Midbrain (tissue), 1 donor: ENCODE measurements around the gene SLC41A2.
"Not testable (repeated sequence)": the region's sequence is repeated elsewhere in the genome, so short reads cannot be mapped to it uniquely, and the experiment has no call there.

Experiments used
- DNase-seq: peaks from one replicate; lab custom pipeline; 2025; lab: John Stamatoyannopoulos, UW

Gene SLC41A2, protein sequence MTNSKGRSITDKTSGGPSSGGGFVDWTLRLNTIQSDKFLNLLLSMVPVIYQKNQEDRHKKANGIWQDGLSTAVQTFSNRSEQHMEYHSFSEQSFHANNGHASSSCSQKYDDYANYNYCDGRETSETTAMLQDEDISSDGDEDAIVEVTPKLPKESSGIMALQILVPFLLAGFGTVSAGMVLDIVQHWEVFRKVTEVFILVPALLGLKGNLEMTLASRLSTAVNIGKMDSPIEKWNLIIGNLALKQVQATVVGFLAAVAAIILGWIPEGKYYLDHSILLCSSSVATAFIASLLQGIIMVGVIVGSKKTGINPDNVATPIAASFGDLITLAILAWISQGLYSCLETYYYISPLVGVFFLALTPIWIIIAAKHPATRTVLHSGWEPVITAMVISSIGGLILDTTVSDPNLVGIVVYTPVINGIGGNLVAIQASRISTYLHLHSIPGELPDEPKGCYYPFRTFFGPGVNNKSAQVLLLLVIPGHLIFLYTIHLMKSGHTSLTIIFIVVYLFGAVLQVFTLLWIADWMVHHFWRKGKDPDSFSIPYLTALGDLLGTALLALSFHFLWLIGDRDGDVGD

DNA sequence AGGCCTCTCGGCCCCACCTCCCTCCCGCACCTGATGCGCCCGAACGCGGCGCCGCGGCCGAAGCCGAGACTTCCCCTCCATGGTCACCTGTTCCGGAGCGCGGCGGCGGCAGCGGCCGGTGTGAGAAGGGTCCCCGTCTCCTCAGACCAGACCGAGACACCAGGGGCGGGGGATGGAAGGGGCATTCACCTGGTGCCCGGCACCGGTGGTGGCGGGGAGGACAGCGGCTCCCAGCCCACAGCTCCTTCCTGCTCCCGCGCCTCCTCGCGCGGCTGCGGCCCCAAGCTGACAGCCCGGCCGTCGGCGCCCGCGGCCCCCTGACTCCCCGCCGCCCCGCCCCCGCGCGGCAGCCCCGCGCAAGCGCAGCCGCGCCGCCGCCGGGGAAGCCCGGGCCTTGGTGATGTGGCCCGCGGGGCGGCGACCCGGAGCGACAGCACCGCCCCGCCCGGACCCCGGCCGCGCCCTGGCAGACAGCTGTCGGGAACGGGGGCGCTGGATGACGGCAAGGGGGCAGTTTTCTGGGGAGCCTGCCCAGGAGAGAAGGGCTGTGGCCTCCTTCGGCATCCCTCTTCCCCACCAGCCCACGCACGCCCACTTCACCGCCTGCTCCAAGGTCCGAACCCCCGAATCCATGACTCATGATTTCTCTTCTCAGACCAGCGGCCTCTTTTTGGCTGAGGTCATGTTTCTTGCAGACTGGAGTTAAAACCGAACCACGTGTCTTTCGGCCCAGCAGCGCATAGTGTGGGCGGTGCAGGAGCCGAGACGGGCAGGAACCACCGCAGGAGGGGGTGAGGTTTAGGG, at the start of gene SLC41A2:
TSS of gene SLC41A2 (minus strand) at position 290 of the 804 bp plus-strand sequence. CDS start 29,763 bp downstream, outside the sequence.
- peak; percentile 67 for DNase-seq

DNA sequence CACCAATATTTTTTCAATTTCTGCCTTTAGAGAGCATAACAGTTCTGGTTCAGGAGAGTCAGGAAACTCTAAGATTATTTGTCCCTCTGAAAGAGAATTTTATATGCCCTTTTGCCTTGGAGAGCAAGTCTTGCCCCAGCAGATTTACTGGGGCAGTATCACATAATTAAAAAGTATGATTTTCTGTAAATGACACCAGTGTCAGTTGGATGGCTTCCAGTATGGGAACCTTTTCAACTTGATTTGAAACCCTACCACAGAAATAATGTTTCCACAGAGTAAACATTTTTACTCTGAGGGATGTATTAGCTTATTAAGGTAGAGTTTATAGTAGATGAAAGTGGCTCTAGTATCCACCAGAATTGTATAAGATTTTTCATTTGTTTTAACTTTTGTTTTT, 43.4 kb upstream of the SLC41A2 start:
- no peak for DNase-seq

DNA sequence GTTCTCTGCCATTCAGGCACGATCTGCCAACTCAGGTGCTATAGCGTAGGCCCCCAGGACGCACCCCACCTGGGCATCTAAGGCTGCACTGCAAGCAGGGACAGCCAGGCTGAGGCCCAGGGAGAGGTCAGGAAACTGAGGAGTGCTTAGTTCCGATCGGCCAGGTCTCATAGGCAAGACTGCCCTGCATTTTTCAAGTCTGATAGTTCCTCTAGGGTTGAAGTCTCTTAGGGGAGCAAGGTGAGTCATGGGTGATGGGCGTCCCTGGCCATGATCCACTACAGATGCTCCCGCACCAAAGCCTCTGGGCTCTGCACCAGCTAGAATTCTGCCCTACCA, 41.2 kb upstream of the SLC41A2 start:
- DNase-seq: no peak

DNA sequence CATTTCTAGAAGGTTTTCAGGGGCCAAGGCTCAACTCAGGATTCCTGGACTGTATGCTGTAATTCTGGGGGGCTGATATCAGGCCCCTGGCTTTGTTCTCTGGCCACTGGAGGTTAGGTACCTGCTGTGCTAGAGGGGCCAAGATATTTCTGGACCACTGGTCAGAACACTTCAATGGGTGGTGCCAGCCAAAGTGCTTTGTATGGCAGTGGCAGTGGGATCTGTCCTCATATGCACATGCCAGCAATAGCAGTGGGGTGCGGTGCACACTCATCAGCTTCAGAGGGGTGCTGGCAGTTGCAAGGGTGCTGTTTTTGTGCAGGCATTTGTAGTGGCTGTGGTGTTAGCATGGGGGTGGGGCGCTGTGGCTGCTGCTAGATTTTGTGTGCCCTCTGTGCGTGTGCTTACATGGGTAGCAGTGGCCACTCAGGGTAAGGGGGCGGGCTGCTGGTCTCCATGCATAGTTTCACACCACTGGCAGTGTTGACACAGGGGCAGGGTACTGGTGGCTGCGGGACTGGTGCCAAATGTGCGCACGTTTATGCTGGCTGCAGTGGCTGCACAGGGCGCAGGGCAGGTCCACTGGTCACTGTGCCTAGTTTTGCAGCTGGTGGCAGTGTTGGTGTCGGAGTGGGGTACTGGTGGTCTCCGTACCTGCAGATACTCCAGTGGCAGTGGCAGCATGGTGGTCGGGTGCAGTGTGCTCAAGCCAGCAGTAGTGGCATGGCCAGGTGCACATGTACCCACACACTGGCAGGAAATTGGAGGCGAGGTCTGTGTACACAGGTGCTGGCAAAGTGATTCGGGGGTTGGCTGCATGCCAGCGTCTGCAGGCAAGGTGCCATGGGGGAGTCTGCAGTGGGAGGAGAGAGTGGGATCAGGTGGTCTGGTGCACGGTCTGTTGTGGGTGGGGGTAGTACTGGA, 40.6 kb upstream of the SLC41A2 start:
- DNase-seq: no peak

DNA sequence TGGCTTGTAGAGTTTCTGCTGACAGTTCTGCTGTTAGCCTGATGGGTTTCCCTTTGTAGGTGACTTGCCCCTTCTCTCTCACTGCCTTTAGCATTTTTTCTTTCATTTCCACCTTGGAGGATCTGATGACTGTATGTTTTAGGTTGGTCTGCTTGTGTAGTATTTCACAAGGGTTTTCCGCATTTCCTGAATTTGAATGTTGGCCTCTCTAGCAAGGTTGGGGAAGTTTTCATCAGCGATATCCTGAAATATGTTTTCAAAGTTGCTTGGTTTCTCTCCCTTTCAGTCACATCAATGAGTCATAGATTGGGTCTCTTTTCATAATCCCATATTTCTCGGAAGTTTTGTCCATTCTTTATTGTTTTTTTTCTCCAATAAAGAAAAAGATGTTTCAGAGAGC, 39.5 kb upstream of the SLC41A2 start:
- DNase-seq: no peak

DNA sequence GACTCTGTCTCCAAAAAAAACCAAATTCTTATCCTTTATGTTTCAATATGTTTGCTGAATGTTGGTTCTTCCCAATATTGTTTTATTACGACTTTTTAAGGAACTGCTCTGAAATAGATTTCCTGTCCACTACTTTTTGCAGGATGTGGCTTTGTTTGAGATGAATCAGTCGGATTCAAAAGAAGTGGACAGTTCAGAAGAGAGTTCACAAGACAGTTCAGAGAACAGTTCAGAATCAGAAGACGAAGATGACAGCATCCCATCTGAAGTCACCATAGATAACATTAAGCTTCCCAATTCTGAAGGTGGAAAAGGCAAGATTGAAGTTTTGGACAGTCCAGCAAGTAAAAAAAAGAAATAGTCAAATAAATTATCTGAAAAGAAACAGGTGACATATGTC, 36.2 kb upstream of the SLC41A2 start:
- no peak for DNase-seq

DNA sequence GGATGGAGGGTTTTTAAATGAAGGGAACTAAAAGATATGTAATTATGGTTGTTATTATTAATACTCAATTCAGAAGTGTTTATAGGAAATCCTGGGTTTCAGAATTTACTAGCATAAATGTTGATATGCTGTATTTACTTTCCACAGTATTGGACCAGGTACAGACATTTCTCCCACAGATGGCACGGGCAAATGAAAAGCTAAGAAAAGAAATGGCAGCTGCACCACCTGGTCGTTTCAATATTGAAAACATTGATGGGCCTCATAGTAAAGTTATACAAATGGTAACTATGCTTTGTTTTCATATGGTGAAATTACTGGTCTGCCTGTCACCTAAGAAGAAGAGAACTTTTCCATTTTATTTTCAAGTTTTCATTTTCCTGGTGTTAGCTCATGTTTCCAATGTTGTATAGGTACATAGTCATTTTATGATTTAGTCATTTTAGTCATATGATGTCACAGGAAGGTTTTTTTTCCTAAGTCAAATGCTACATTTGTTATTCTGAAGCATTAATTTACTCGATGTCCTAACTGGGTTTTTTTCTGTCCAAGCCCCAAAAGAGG, 33.6 kb upstream of the SLC41A2 start:
- DNase-seq: no peak

DNA sequence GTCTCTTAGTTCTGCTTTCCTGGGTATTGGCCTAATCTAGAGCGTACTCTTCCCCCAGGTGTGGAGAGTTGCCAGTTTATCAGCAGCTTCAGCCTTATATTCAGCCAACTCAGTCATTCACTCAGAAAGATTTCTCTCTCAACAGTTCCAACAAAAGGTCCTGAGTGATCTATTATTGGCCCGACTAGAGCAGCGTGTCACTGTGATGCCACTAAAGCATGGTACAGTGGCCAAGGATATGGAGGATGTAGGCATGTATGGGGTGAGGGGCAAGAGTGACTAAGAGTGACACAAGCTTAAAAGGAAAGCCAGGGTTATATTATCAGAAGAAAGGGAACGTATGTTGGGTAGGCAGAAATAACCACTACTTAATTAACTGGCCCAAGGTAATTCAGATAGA, 32.9 kb upstream of the SLC41A2 start:
- no peak for DNase-seq

DNA sequence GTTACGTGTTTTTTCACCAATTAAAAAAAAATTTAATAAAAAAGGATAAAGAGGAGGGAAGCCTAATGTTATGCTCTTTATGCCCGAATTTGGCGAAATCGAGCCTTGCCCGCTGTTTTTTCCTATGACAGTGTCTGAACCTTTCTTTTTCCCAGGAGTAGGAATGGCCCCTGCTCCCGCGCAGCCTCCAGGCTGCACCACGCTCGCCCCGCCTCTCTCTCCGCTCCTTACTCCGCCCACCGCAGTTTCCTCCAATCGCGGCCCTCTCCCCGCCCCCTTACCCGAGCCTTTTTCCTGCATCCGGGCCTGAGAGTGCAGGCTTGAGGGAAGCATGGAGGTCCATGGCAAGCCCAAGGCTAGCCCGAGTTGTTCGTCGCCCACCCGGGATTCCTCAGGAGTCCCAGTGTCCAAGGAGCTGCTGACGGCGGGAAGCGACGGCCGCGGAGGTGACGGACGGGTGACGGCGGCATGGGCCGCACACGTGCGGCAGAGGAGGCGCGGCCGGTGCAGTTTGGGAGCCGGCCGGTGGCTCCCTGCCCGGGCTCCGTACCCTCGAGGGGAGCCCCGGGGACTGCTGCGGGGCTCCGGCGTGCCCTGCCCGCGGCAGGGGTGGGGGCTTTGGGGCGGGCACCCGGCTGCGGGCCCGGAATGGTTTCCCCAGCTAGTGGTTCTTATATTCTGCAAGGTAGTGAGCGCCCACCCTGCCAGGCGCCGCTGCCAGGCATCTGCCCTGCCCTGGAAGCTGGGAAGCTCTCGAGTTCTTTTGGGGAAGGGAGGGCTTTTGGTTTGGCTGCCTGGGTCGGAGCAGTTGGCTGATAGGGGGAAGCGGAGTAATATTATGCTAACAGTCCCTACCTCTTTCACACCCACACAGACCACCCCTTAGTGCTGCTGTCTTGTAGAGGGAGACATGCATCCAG, 28.2 kb upstream of the SLC41A2 start, which contains the start of gene NOPCHAP1:
TSS of gene NOPCHAP1 (plus strand) at position 295 of the 920 bp plus-strand sequence. CDS start at position 332, 37 bp downstream.
- peak; percentile 94 for DNase-seq

DNA sequence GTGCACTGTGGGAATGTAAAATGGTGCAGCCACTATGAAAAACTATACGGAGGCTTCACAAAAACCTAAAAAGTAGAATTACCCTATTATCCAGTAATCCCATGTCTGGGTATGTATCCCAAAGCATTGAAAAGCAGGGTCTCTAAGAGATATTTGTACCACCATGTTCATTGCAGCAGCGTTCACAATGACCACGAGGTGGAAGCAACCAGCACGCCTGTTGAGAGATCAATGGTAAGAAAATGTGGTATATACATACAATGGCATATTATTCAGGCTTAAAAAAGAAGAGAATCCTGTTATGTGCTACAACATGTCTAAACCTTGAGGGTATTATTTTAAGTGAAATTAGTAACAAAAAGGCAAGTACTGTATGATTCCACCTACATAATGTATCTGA, 27.1 kb upstream of the SLC41A2 start:
- no peak for DNase-seq

DNA sequence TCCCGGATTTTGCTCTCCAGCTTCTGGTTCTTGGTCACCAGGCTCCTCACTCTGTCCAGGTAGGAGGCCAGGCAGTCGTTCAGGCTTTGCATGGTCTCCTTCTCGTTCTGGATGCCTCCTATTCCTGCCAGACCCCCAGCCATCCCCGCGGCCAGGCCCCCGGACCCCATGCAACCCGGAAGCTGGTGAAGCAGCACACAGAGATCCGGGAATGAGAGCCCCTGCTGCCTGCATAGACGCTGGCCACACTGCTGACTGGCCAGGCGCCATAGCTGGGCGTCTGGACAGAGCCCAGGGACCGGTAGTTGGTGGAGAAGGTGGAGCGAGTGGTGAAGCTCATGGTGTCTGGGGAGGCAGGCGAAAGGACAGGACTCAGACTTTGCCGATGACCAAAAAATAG, 19.6 kb upstream of the SLC41A2 start:
- not testable (repeated sequence) for DNase-seq

DNA sequence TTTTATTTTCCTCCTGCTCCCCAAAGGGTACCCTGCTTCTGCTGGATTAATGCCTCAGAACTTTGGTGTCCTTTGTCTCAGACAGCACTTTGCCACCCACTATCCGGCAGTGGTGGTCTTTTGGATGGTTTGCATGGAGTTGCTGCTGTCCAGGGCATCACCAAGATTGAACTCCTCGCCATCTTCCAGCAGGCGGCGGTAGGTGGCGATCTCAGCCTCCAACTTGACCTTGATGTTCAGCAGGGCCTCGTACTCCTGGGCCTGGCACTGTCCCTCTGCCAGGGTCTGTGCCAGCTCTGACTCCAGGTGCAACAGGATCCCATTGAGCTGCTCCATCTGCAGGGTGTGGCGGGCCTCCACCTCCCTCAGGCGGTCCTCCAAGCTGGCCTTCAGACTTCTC, 18.6 kb upstream of the SLC41A2 start:
- no peak for DNase-seq

DNA sequence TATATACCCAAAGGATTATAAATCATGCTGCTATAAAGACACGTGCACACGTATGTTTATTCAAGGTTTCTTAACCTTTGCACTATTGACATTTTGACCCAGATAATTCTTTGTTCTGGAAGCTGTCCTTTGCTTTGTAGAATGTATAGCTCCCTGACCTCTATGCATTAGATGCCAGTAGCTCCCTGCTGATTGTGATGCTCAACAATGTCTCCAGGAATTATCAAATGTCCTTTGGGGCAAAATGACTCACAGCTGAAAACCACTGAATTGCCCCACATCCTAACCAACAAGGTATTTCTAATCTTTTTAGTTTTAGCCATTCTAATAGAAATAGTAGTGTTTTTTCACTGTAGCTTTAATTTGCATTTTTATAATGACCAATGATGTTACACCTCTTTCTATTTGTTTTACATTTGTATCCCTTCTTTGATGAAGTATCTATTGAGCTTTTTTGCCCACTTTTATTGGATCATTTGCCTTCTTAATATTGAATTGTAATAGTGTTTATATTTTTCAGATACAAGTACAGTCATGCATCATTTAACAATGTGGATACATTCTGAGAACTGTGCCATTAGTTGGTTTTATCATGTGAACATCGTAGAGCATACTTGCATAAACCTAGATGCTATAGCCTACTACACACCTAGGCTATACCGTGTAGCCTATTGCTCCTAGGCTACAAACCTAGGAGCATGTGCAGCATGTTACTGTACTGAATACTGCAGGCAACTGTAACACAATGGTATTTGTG, 17.7 kb upstream of the SLC41A2 start:
- DNase-seq: no peak

DNA sequence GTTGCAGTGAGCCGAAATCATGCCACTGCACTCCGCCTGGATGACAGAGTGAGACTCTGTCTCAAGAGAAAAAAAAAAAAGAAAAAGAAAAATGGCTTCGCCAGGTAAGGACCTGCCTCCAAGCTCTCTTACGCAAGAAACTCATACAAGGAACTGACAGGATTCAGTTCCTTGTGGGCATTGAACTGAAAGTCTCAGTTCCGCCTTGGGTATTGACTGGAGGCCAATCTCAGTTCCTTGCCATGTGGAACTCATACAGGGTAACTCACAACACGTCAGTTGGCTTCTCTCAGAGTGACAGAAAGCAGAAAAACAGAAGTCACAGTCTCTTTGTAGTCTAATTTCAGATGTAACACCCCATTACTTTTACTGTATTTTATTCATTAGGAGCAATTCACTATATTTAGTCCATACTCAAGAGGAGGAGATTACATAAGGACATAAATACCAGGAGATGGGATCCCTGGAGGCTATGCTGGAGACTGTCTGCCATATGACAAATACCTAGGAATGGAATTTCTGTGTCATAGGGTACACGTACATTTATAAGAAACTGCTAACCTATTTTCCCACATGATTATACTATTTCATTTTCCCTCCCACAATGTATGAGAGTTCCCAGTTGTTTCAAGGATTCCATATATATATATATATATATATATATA, 16.7 kb upstream of the SLC41A2 start:
- DNase-seq: peak; percentile 23

DNA sequence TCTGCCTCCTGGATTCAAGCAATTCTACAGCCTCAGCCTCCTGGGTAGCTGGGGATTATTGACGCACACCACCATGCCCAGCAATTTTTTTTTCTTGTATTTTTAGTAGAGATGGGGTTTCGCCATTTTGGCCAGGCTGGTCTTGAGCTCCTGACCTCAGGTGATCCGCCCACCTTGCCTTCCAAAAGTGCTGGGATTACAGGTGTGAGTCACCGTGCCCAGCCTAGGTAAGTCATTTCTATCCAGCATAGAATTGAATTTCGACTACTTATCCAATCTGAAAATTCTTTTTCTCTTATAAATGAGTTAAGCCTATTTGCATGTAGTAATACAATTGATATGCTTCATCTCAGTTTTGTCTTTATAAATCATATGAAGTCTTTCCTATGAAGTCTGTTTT, 15.2 kb upstream of the SLC41A2 start:
- no peak for DNase-seq

DNA sequence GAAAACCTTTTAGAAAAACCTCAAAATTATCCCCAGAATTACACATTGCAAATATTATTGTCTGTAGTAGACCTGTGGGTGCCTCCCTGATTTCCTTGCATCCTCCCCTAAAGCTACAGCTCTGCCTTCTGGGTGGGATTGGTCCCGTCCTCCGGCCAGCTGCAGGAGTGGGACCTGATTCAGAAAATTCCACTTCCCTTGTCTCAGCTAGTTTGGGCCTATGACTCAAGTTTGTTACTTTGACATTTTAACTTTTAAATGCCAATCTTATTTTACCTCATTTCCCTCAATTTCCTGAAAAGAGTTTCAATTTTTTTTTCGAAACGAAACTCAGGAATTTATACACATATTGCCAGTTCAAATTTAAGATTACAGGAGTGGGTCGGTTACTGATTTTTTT, 13.2 kb upstream of the SLC41A2 start:
- no peak for DNase-seq

DNA sequence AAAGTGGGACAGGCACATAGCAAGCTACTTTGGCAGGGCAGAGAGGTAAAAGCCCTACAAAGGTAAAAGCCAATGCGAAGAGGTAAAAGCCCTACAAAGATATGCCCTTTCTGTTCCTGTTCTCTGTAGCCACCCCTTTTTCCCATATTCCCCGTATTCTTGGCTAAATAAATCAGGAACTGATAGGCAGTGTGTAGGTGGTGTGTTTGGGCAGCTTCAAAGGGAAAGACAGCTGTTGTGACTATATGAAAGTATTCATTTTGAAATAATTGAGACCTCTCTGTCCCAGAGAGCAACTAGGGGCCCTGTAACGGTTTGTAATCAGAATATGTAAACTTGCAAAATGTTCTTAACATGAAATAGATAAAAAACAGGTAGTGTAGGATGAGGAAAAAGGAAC, 11.3 kb upstream of the SLC41A2 start:
- no peak for DNase-seq

DNA sequence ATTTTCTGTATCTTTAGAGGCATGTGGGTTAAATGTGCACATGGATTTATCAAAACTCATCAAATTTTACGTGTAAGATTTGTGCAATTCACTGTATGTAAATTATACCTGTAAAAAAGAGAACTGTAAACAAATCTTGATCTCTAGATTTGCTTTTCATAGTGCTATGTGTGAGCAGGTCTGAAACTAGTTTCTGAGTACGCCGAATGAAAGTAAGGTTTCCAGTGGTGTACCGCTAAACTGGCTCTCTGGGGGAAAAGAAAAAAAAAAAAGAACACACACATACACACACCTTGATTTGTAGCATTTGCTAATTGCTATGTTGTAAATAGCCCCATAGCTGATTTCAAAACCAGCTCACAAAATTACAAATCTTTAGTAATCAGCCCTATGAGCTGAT, 8.6 kb upstream of the SLC41A2 start:
- no peak for DNase-seq

DNA sequence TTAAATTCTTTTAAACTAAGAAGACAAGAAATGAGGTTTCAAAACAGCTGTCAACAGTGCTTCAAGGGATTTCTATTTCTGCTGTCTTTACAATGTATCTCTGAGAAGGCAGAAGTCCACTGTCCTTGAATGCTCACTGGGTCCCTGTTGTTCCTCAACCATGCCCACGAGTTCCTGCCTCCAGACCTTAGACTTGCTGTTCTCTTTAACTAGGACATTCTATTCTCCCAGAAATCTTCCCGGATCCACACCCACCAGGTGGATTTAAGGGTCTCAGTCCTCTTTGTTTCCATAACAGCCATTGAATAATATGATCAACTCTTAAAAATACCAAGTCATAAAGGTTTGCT, 6.7 kb upstream of the SLC41A2 start:
- DNase-seq: no peak
